Nephron progenitor cell (in vitro differentiated cells): ENCODE data around the gene EFNA2.

ENCODE experiments used
- DNase-seq: peaks from one replicate; pipeline ENCODE4 v3.0.0; 2021
- H3K27ac Mint-ChIP-seq: 2 replicates; pipeline ENCODE4 v1.8.0; 2021; ENCODE audit warnings: mild to moderate bottlenecking, moderate library complexity, mixed read lengths
- H3K27me3 Mint-ChIP-seq: 2 replicates; pipeline ENCODE4 v1.8.0; 2021; ENCODE audit warnings: mild to moderate bottlenecking, low read depth, mixed read lengths; ENCODE audit not compliant: poor library complexity
- H3K36me3 Mint-ChIP-seq: 2 replicates; pipeline ENCODE4 v1.8.0; 2021; ENCODE audit warnings: low read depth, mixed read lengths
- H3K4me1 Mint-ChIP-seq: 2 replicates; pipeline ENCODE4 v1.8.0; 2021; ENCODE audit warnings: mixed read lengths
- H3K4me3 Mint-ChIP-seq: 2 replicates; pipeline ENCODE4 v1.8.0; 2021; ENCODE audit warnings: mild to moderate bottlenecking, moderate library complexity, mixed read lengths
- H3K9me3 Mint-ChIP-seq: 2 replicates; pipeline ENCODE4 v1.8.0; 2021; ENCODE audit warnings: mild to moderate bottlenecking, moderate library complexity, mixed read lengths
- TF ChIP-seq, protein P1 (sequence below): fragments of 200-600 bp; sonication (generic); IDR thresholded peaks from 2 replicates; pipeline ENCODE4 v1.5.0; 2021; ENCODE audit warnings: antibody characterized with exemption

Gene EFNA2

GRCh38 chr19:1311543-1312091 lies 25.9 kb downstream of the EFNA2 start:
- TF ChIP-seq, protein P1, sequence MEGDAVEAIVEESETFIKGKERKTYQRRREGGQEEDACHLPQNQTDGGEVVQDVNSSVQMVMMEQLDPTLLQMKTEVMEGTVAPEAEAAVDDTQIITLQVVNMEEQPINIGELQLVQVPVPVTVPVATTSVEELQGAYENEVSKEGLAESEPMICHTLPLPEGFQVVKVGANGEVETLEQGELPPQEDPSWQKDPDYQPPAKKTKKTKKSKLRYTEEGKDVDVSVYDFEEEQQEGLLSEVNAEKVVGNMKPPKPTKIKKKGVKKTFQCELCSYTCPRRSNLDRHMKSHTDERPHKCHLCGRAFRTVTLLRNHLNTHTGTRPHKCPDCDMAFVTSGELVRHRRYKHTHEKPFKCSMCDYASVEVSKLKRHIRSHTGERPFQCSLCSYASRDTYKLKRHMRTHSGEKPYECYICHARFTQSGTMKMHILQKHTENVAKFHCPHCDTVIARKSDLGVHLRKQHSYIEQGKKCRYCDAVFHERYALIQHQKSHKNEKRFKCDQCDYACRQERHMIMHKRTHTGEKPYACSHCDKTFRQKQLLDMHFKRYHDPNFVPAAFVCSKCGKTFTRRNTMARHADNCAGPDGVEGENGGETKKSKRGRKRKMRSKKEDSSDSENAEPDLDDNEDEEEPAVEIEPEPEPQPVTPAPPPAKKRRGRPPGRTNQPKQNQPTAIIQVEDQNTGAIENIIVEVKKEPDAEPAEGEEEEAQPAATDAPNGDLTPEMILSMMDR, result no peak
- no peak for DNase-seq
- H3K4me3 Mint-ChIP-seq, result no peak overlapping the region
- no peaks in the 10 kb centered on the region for H3K36me3 Mint-ChIP-seq
- no peak overlapping the region for H3K27ac Mint-ChIP-seq
- peaks cover 5% of the 10 kb centered on the region for H3K4me1 Mint-ChIP-seq
- H3K27me3 Mint-ChIP-seq, result peaks cover 24% of the 10 kb centered on the region
- H3K9me3 Mint-ChIP-seq, result no peaks in the 10 kb centered on the region

DNA sequence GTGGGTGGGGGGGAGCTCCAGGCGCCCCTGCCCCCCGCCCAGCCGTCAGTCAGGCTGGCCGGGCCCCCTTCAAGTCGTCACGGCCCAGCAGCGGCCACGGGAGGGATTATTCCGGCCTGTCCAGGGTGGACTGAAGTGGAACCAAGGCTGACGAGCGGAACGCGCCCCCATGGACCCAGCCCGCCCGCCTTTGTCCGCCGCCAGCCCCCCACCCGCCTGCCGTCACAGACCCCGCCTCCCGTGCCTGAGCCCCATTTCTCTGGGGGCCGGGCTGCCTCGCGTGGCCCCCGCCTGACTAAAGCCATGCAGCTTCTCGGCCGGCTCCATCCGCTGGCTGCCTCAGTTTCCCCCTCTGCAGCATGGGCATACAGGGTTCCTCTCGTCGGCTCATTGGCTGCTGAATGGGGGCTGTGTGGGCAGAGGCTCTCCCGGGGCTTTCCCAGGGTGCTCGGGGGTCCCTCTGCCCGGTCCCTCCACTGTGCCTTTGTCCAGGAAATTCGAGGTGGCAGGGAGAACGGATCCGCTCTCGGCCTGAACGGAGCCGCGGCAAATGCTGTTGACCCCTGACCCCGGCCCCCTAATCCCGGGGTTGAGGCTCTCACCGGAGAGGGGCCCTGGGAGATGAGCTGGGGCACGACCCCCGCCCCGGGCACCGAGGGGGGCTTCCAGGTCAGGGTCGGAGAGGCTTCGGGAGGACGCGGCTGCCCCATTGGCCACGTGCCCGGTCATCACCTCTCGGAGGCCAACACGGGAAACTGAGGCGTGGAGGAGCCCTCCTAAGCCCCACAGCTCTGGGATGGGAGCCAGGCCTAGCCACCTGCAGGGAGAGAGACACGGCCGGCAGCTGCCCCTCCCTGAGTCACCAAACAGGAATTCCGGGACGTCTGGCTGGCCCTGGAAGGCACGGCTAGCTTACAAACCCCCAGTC lies 27.4 kb downstream of the EFNA2 start:
- no peaks in the 10 kb centered on the region for H3K36me3 Mint-ChIP-seq
- peaks cover 38% of the 10 kb centered on the region for H3K27me3 Mint-ChIP-seq
- DNase-seq, result no peak
- TF ChIP-seq, protein P1, result no peak
- peaks cover 12% of the 10 kb centered on the region for H3K4me1 Mint-ChIP-seq
- H3K27ac Mint-ChIP-seq, result no peak overlapping the region
- H3K4me3 Mint-ChIP-seq, result no peak overlapping the region
- no peaks in the 10 kb centered on the region for H3K9me3 Mint-ChIP-seq

GRCh38 chr19:1313695-1314613 lies 28.3 kb downstream of the EFNA2 start:
- H3K9me3 Mint-ChIP-seq, result no peaks in the 10 kb centered on the region
- H3K4me3 Mint-ChIP-seq, result no peak overlapping the region
- H3K36me3 Mint-ChIP-seq, result no peaks in the 10 kb centered on the region
- peaks cover 42% of the 10 kb centered on the region for H3K27me3 Mint-ChIP-seq
- peaks cover 17% of the 10 kb centered on the region for H3K4me1 Mint-ChIP-seq
- no peak overlapping the region for H3K27ac Mint-ChIP-seq
- TF ChIP-seq, protein P1, result no peak
- no peak for DNase-seq

DNA sequence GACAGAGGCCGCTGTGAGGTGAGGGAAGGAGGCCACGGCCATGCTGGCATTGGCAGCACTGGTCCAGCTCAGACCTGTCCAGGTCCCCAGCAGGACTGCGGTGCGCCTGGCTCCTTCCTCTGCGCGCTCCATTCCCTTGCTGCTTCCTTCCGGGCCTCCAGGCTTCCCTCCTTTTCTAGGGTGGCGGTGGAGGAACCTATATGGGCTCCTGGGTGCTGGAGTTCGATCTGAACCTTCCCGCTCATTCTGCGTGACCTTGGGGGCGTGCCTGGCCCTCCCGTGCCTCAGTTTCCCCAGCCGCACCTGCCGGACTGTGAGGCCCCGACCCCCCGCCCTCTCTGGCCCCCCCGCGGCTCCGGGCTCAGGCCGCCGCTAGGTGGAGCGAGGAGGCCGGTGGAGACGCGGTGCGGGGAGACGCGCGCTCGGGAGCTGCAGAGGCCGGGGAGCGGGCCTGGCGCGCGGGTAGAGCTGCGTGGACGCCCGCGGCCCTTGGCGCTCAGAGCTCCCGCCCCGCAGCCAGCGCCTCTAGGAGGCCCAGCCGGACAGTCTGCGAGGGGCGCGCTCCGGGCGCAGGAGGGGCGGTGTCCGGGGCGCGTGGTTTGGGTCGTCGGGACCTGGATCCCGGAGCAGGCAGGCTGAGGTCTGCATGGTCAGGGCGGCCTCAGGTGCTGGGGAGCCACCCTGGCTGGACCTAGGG lies 29.9 kb downstream of the EFNA2 start:
- Mint-ChIP-seq H3K27me3 (peaks cover 42% of the 10 kb centered on the region), H3K27ac (no peak overlapping the region), H3K4me1 (peaks cover 21% of the 10 kb centered on the region), H3K36me3 (no peaks in the 10 kb centered on the region), H3K9me3 (no peaks in the 10 kb centered on the region), H3K4me3 (no peak overlapping the region)
- DNase-seq, result peak; percentile 70
- TF ChIP-seq, protein P1, result peak; percentile 42

DNA sequence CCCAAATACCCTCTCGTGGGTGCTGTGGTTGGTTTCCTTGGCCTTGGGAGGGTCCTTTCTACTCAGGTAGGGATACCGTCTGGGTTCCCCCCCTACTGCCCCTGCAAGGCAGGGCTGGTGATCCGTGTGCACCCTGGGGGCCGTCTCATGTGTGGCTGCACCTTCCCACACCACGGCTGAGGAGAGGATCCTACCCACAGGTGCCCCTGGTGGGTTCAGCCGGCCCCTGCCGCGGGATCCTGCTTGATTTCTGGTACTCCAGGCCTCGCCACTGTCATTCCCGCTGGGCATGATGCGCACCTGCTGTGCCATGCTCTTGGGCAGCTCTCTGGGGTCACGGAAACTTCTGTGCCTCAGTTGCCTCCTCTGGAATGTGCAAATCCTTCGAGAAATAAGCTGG lies 30.8 kb downstream of the EFNA2 start:
- Mint-ChIP-seq H3K27me3 (peaks cover 45% of the 10 kb centered on the region), H3K27ac (no peak overlapping the region), H3K9me3 (no peaks in the 10 kb centered on the region), H3K36me3 (no peaks in the 10 kb centered on the region), H3K4me1 (peaks cover 25% of the 10 kb centered on the region), H3K4me3 (no peak overlapping the region)
- no peak for DNase-seq
- TF ChIP-seq, protein P1, result no peak
